GM18873 (cell line): ENCODE results near the gene DNAJB2.
"Not testable (repeated sequence)": the region's sequence is repeated elsewhere in the genome, so short reads cannot be mapped to it uniquely, and the experiment has no call there.

Experiments
- ATAC-seq: cut with Tn5 transposase; IDR thresholded peaks from one replicate; pipeline ENCODE4 v1.9.1; 2021; ENCODE audit warnings: mild to moderate bottlenecking, moderate library complexity, moderate number of reproducible peaks; ENCODE audit not compliant: unreplicated experiment, low FRiP score

DNAJB2 gene

DNA sequence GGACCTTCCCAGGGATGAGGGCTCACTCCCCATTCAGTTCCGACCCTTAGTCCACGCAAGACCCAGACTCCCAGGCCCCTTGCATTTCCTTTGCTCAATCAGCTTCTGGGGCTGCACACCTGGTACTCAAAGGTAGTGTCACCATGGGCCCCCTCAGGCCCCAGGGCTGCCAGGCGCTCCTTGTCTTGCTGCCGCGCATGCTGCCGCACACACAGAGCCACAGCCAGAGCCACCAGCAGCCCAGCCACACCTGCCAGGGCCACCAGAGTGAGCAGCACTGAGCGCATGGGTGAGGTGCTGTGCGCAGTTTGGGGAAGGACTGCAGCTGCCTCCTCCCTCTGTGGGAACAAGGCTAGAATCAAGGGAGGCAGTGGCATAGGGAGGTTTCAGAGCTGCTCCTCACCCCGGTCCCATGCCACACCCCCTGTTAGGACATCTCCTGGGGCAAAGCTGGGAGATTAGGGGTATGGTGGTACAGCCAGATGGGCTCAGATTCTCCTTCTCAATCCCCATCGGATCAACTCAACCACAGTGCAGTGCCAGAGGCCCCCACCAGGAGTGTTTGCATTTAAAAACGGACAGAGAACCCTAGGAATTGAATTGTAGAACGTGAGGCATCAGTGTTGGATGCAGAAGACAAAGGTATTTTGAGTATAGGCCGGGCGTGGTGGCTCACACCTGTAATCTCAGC lies 18.7 kb downstream of the DNAJB2 start:
- ATAC-seq, result no peak

DNA sequence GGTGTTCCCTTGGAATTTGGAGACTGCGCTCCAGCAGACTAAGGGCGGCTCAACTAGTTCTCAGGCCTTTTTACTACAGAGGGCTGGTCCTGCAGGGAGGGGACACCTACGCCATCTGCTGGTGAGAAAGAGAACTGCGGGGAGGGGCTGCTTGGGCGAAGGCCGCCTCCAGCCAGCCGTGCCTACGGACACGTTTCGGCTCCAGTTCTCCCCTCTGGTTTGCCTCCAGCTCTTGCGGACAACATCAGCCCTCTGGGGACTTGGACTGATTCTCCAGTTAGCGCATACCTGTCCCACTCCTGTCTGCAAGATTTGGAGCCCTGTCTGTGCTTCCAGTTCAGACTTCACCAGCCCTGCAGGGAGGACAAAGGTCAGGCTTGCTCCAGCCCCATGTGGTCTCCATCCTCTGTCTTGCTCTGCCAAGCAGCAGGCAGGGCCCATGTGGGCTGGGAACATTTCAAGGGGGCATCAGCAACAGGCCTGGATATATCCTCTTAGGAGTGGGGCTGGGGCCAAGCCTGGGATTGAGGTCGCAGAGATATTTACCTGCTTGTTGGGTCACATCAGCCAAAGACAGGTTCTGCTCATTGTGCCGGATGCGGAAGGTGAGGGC lies 19.7 kb downstream of the DNAJB2 start:
- ATAC-seq, result no peak

DNA sequence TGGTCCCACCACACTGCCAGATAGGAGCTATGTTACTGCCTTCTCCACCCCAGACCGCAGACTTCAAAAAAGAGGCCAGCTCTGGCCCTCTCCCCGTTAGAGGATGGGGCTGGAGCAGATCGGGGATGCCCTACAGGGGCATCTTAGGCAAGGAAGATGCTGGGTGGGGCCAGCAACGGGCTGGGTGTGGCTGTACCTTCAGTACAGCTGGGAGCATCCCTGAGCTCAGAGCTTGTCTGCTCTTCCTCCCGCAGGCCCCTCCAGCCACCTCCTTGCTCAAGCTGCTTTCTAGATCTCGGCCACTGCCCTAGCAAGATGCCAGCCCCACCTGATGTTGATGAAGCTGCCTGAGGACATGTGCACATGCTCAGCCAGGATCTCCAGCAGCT lies 20.2 kb downstream of the DNAJB2 start:
- ATAC-seq, result no peak

DNA sequence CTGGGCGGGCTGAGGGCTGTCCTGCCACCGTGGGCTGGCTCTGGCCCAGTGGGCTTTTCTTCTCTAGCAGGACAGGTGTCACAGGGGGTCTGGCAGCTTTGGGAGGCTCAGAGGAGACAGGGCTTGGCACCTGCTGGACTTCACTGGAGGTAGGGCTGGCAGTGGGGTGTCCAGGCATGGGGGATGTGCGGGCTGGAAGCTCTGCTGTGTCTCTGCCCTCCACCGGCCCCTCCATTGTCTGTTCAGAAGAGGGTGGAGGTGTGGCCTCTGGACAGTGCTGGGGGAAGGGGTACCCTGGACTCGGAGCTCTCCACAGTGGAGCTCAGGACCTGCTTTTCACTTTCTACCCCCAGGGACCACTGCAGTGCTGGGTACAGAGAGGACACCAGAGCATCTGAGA lies 20.9 kb downstream of the DNAJB2 start:
- no peak for ATAC-seq

- no peak for ATAC-seq
Measured at GRCh38 chr2:219302412-219302968, 23.3 kb downstream of the DNAJB2 start.

- ATAC-seq, result no peak
Measured at GRCh38 chr2:219304223-219304622, 25.1 kb downstream of the DNAJB2 start.

DNA sequence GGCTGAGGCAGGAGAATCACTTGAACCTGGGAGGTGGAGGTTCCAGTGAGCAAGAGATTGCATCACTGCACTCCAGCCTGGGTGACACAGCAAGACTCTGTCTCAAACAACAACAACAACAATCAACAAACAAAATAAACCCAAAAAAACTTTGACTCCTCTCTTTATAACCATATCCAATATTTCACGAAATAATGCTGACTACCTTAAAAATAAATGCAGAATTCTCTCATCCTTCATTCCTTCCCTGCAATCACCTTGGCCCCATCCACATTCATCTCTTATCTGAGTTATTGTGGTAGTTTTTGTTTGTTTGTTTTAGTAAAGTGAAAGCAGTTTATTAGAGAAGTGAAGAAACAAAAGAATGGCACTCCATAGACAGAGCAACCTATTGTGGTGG lies 26.9 kb downstream of the DNAJB2 start:
- no peak for ATAC-seq

- ATAC-seq, result no peak
Measured at GRCh38 chr2:219308142-219309101, 29.3 kb downstream of the DNAJB2 start.

- ATAC-seq, result no peak
Measured at GRCh38 chr2:219309278-219309677, 30.1 kb downstream of the DNAJB2 start, which contains the start of gene PTPRN. TSS of gene PTPRN (minus strand) at chr2:219309401. CDS start at chr2:219309332, 69 bp downstream.

GRCh38 chr2:219312683-219313263 lies 33.6 kb downstream of the DNAJB2 start:
- ATAC-seq, result not testable (repeated sequence)

- no peak for ATAC-seq
Measured at GRCh38 chr2:219314804-219315468, 35.8 kb downstream of the DNAJB2 start.

- ATAC-seq, result no peak
Measured at GRCh38 chr2:219323434-219323833, 44.3 kb downstream of the DNAJB2 start.

- no peak for ATAC-seq
Measured at GRCh38 chr2:219325136-219325535, 46.0 kb downstream of the DNAJB2 start.

DNA sequence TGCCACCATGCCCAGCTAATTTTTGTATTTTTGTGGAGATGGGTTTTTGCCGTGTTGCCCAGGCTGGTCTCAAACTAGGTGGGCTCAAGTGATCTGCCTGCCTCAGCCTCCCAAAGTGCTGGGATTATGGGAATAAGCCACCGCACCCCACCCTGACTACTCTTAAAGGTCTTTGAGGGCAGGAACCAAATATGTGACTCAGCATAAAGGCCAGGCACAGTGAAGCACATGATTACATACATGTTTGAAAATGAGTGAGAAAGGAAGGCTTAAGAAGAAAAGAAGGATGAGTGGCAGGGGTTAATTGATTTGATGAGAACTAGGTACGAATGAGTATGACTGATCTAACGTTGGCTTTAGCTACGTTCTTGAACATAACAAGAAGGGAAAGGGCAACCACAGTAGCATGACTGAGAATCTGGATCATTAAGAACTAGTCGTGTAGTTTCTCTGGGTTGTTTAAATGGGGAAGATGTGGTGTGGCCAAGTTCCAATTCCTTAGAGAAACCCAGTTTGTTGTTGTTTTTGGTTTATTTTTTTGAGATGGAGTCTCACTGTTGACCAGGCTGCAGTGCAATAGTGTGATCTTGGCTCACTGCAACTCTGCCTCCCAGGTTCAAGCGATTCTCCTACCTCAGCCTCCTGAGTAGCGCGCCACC lies 46.6 kb downstream of the DNAJB2 start:
- ATAC-seq, result no peak

DNA sequence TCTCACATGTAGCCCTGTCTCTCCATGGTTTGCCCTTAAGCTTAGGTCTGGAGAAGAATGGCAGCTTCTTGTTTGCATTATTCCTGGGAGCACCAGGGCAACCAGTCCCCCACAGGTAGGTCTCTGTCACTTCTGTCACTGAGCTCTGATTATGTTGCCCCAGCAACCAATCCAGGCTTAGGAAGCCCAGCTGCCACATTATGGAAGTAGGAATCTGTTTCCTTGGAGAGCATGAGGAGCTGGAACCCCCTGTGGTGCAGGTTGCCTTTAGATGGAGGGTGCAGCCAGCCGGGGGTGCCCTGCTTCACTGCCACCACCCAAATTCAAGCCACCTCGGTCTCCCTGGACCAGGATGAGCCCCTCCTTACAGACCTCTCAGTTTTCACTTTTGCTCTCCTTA lies 48.6 kb downstream of the DNAJB2 start:
- ATAC-seq, result no peak

DNA sequence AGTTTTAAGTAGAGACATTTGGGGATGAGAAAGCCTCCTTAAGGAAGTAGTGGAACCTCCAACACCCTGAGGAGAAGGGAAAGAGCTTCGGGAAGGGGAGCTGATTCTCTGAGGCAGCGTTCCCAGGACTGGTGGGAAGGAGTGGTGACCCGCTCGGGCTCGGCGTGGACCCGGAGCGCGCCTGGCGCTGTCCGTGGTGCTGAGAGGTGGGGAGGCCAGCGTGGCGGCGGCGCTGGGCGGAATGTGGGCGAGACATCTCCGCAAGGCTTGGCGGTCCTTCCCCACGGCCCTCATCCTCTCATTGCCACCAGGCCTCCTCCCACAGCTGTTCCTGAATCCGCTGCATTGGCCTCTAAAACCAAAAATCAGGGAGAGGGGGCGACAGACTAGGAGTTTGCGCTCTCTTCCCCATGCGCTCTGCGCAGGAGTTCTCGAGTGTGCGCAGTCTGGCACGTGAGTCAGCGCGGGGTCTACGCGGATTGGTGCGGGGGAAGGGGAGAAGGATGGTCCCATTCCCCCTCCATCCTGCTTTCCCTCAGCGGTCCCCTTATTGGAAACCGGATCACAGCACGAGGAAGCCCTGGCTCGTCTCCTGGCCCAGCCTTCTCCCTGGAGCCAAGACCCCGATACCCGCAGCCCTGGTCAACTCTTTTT lies 52.5 kb downstream of the DNAJB2 start:
- no peak for ATAC-seq

GRCh38 chr2:219332542-219332941 lies 53.4 kb downstream of the DNAJB2 start, which contains the start of gene RESP18:
TSS of gene RESP18 (minus strand) at chr2:219332744.
- no peak for ATAC-seq

DNA sequence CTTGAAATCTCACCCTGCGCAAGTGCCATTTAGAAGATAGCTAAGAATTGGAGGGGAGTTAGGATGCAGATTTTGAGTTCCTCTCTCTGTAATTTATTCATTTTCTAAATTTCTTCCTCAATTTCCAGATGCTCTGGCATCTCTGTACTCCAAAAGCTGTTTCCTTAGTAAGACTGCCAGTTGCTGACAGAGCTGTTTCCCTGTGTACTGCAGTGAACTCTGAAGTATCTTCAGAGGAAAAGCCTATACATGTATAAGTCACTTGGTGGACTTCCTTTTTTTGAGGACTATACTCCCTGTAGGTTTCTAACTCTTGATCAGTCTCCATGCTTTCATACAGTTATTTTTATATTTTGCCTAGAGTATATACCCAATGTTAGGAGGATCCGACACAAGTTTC lies 54.9 kb downstream of the DNAJB2 start:
- no peak for ATAC-seq

GRCh38 chr2:219335373-219335786 lies 56.2 kb downstream of the DNAJB2 start:
- no peak for ATAC-seq
